Nephron progenitor cell (in vitro differentiated cells): ENCODE measurements around the gene PKM.
A peak's percentile ranks its signal among the peaks of the same experiment; 100 is the strongest.

ENCODE experiments used
- DNase-seq: peaks from one replicate; pipeline ENCODE4 v3.0.0; 2021
- H3K27ac Mint-ChIP-seq: 2 replicates; pipeline ENCODE4 v1.8.0; 2021; ENCODE audit warnings: mild to moderate bottlenecking, moderate library complexity, mixed read lengths
- H3K27me3 Mint-ChIP-seq: 2 replicates; pipeline ENCODE4 v1.8.0; 2021; ENCODE audit warnings: mild to moderate bottlenecking, low read depth, mixed read lengths; ENCODE audit not compliant: poor library complexity
- H3K36me3 Mint-ChIP-seq: 2 replicates; pipeline ENCODE4 v1.8.0; 2021; ENCODE audit warnings: low read depth, mixed read lengths
- H3K4me1 Mint-ChIP-seq: 2 replicates; pipeline ENCODE4 v1.8.0; 2021; ENCODE audit warnings: mixed read lengths
- H3K4me3 Mint-ChIP-seq: 2 replicates; pipeline ENCODE4 v1.8.0; 2021; ENCODE audit warnings: mild to moderate bottlenecking, moderate library complexity, mixed read lengths
- H3K9me3 Mint-ChIP-seq: 2 replicates; pipeline ENCODE4 v1.8.0; 2021; ENCODE audit warnings: mild to moderate bottlenecking, moderate library complexity, mixed read lengths
- TF ChIP-seq, protein P1 (sequence below): fragments of 200-600 bp; sonication (generic); IDR thresholded peaks from 2 replicates; pipeline ENCODE4 v1.5.0; 2021; ENCODE audit warnings: antibody characterized with exemption

Gene PKM

GRCh38 chr15:72168131-72168807 lies 62.7 kb downstream of the PKM start:
- H3K27me3 Mint-ChIP-seq, result peaks cover 20% of the 10 kb centered on the region
- no peaks in the 10 kb centered on the region for H3K36me3 Mint-ChIP-seq
- peaks cover 29% of the 10 kb centered on the region for H3K4me1 Mint-ChIP-seq
- no peaks in the 10 kb centered on the region for H3K9me3 Mint-ChIP-seq
- no peak overlapping the region for H3K4me3 Mint-ChIP-seq
- no peak for DNase-seq
- H3K27ac Mint-ChIP-seq, result no peak overlapping the region
- TF ChIP-seq, protein P1, sequence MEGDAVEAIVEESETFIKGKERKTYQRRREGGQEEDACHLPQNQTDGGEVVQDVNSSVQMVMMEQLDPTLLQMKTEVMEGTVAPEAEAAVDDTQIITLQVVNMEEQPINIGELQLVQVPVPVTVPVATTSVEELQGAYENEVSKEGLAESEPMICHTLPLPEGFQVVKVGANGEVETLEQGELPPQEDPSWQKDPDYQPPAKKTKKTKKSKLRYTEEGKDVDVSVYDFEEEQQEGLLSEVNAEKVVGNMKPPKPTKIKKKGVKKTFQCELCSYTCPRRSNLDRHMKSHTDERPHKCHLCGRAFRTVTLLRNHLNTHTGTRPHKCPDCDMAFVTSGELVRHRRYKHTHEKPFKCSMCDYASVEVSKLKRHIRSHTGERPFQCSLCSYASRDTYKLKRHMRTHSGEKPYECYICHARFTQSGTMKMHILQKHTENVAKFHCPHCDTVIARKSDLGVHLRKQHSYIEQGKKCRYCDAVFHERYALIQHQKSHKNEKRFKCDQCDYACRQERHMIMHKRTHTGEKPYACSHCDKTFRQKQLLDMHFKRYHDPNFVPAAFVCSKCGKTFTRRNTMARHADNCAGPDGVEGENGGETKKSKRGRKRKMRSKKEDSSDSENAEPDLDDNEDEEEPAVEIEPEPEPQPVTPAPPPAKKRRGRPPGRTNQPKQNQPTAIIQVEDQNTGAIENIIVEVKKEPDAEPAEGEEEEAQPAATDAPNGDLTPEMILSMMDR, result no peak

DNA sequence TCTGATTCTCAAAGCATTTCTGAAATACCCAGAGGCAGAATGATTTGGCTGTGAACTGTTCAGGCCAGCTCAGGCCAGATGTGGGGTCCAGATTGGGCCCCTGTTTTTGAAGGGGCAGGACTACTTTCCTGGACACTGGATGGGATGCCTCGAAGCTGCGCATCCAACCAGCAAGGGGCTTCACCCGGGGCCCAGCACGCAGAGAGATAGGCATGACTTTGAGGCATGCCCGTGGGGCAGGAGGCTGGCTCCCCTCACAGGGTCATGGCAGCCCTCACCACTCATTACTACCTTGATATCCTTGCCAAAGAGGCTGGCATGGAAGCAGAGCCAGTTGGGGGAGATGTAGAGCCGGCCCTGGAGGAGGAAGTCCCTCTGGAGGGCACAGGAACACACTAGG lies 63.5 kb downstream of the PKM start:
- Mint-ChIP-seq H3K4me1 (peaks cover 29% of the 10 kb centered on the region), H3K4me3 (no peak overlapping the region), H3K27me3 (peaks cover 25% of the 10 kb centered on the region), H3K36me3 (no peaks in the 10 kb centered on the region), H3K27ac (no peak overlapping the region), H3K9me3 (no peaks in the 10 kb centered on the region)
- no peak for DNase-seq
- TF ChIP-seq, protein P1, result no peak

- Mint-ChIP-seq H3K4me1 (peaks cover 30% of the 10 kb centered on the region), H3K27ac (no peak overlapping the region)
Observed at GRCh38 chr15:72166716-72167417, 64.1 kb downstream of the PKM start.

DNA sequence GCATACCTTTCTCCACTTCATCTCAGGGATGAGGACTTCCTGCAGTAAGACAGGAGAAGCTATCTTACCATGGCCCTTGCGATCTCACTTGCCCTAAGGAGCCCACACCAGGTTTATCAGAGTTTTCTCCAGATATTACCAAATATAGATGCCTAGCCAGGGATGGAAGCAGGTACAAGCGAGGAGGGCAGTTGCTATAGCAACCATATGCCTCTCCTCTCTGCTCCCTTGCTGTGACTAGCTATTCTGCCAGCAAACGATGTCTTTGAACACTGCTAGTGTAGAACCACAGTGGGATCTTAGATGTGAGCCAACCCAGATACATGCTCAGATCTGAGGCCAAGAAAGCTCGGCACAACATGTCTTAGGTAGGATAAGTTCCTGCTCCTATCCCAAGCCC lies 67.3 kb downstream of the PKM start:
- Mint-ChIP-seq H3K4me1 (peaks cover 18% of the 10 kb centered on the region), H3K27ac (no peak overlapping the region), H3K4me3 (no peak overlapping the region), H3K9me3 (no peaks in the 10 kb centered on the region), H3K36me3 (no peaks in the 10 kb centered on the region), H3K27me3 (peaks cover 22% of the 10 kb centered on the region)
- TF ChIP-seq, protein P1, result no peak
- no peak for DNase-seq

More at GRCh38 chr15:72166716-72167417, 64.1 kb downstream of the PKM start:
- TF ChIP-seq, protein P1, result no peak
- H3K9me3 Mint-ChIP-seq, result no peaks in the 10 kb centered on the region
- H3K4me3 Mint-ChIP-seq, result no peak overlapping the region
- DNase-seq, result no peak
- H3K36me3 Mint-ChIP-seq, result no peaks in the 10 kb centered on the region
- peaks cover 22% of the 10 kb centered on the region for H3K27me3 Mint-ChIP-seq

DNA sequence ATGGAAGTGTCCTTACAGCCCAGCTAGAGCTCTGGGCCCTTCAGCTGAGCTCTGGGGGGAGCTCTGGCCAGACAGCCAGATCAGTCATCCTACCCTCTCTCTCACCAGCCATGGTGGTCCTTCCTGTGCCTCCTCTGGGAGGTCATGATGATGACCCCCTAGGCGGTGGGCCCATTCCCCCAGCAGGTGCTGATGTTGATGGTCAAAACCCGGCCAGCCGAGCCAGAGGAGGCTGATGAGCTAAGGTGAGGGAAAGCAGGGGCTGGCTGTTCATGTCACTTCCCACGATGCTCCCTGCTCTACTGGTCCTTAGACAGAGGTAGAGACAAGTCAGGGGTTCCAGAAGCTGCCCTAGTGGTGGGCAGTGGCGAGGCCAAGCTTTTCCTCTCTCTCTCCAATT lies 68.4 kb downstream of the PKM start:
- Mint-ChIP-seq H3K27ac (peak overlapping the region; percentile 29), H3K4me3 (no peak overlapping the region), H3K36me3 (no peaks in the 10 kb centered on the region), H3K4me1 (peaks cover 9% of the 10 kb centered on the region), H3K9me3 (no peaks in the 10 kb centered on the region), H3K27me3 (peaks cover 18% of the 10 kb centered on the region)
- TF ChIP-seq, protein P1, result no peak
- no peak for DNase-seq
